Neural cell (in vitro differentiated cells): ENCODE results near the gene HBEGF. TPM values are rescaled to one million over a fixed set of nuclear protein-coding genes. Genes with fewer than 3 reads are reported as not detected.

Experiments
- H2AFZ ChIP-seq: fragments of 200-600, 300-800 bp; sonication (generic), shearing (Covaris generic); 2 replicates; pipeline ENCODE4 v1.6.0; 2014; ENCODE audit warnings: low read depth, mild to moderate bottlenecking, antibody characterized with exemption, low read length, moderate library complexity
- H3F3A ChIP-seq: fragments of 200-600 bp; shearing (Covaris generic); 2 replicates; pipeline ENCODE4 v1.6.1; 2016; ENCODE audit warnings: mild to moderate bottlenecking, moderate library complexity, mixed read lengths, antibody characterized with exemption, low read length; ENCODE audit not compliant: insufficient read depth, poor library complexity, severe bottlenecking
- H3K27ac ChIP-seq: fragments of 200-600, 300-800 bp; sonication (generic), shearing (Covaris generic); 2 replicates; pipeline ENCODE4 v1.5.1; 2014; ENCODE audit warnings: mild to moderate bottlenecking, low read length, moderate library complexity
- H3K27me3 ChIP-seq: fragments of 300-800, 200-600 bp; sonication (generic), shearing (Covaris generic); 2 replicates; pipeline ENCODE4 v1.6.0; 2014; ENCODE audit warnings: mild to moderate bottlenecking, low read depth, low read length, moderate library complexity; ENCODE audit not compliant: insufficient read depth
- H3K36me3 ChIP-seq: fragments of 300-800, 200-600 bp; sonication (generic), shearing (Covaris generic); 2 replicates; pipeline ENCODE4 v1.5.1; 2014; ENCODE audit warnings: mild to moderate bottlenecking, antibody characterized with exemption, low read length, moderate library complexity; ENCODE audit not compliant: insufficient read depth
- H3K4me2 ChIP-seq: fragments of 300-800, 200-600 bp; sonication (generic), shearing (Covaris generic); 2 replicates; pipeline ENCODE4 v1.6.0; 2014; ENCODE audit warnings: mild to moderate bottlenecking, low read length
- H3K4me3 ChIP-seq: fragments of 300-800, 200-600 bp; sonication (generic), shearing (Covaris generic); 2 replicates; pipeline ENCODE4 v1.5.1; 2014; ENCODE audit warnings: mild to moderate bottlenecking, low read length, moderate library complexity
- H3K79me2 ChIP-seq: fragments of 200-600 bp; shearing (Covaris generic); replicated peaks from 2 replicates; pipeline ENCODE4 v1.6.0; 2014; ENCODE audit warnings: mild to moderate bottlenecking, low read length, moderate library complexity; ENCODE audit not compliant: insufficient read depth
- H3K9ac ChIP-seq: fragments of 300-800, 200-600 bp; sonication (generic), shearing (Covaris generic); 2 replicates; pipeline ENCODE4 v1.6.1; 2016; ENCODE audit warnings: mild to moderate bottlenecking, low read length, mixed read lengths
- H3K9me2 ChIP-seq: fragments of 200-600 bp; shearing (Covaris generic); 2 replicates; pipeline ENCODE4 v1.6.1; 2016; ENCODE audit warnings: mild to moderate bottlenecking, low read length, mixed read lengths; ENCODE audit not compliant: insufficient read depth
- H3K9me3 ChIP-seq: fragments of 200-600, 300-800 bp; sonication (generic), shearing (Covaris generic); 2 replicates; pipeline ENCODE4 v1.6.1; 2016; ENCODE audit warnings: mild to moderate bottlenecking, mixed run types, low read length, moderate library complexity, mixed read lengths
- H4K20me1 ChIP-seq: fragments of 200-600 bp; shearing (Covaris generic); 2 replicates; pipeline ENCODE4 v1.6.1; 2016; ENCODE audit warnings: mild to moderate bottlenecking, mixed run types; ENCODE audit not compliant: insufficient read depth
- CTCF ChIP-seq: fragments of 450-650 bp; IDR thresholded peaks from 2 replicates; pipeline ENCODE4 v1.5.1; 2014; ENCODE audit warnings: antibody characterized with exemption, mild to moderate bottlenecking, moderate library complexity; ENCODE audit not compliant: poor library complexity, severe bottlenecking
- EP300 ChIP-seq: fragments of 450-650 bp; conservative IDR thresholded peaks from 2 replicates; pipeline ENCODE4 v1.6.1; 2014; ENCODE audit warnings: antibody characterized with exemption, mild to moderate bottlenecking, moderate library complexity; ENCODE audit not compliant: poor library complexity, severe bottlenecking
- EZH2 ChIP-seq: fragments of 200-600, 300-800 bp; shearing (Covaris generic), sonication (generic); IDR thresholded peaks from 2 replicates; pipeline ENCODE4 v1.6.1; 2014; ENCODE audit warnings: antibody characterized with exemption, low read length, borderline replicate concordance, mild to moderate bottlenecking; ENCODE audit not compliant: insufficient read depth, poor library complexity, severe bottlenecking
- MXI1 ChIP-seq: fragments of 450-650 bp; conservative IDR thresholded peaks from 2 replicates; pipeline ENCODE4 v1.6.1; 2014; ENCODE audit warnings: antibody characterized with exemption, mild to moderate bottlenecking; ENCODE audit not compliant: poor library complexity, severe bottlenecking
- POLR2AphosphoS5 ChIP-seq: IDR thresholded peaks from 2 replicates; pipeline ENCODE4 v1.6.1; 2012
- RAD21 ChIP-seq: fragments of 450-650 bp; conservative IDR thresholded peaks from 2 replicates; pipeline ENCODE4 v1.6.1; 2014; ENCODE audit warnings: antibody characterized with exemption, mild to moderate bottlenecking, moderate library complexity
- SMC3 ChIP-seq: fragments of 450-650 bp; conservative IDR thresholded peaks from 2 replicates; pipeline ENCODE4 v1.6.1; 2014; ENCODE audit warnings: antibody characterized with exemption, mild to moderate bottlenecking, moderate library complexity; ENCODE audit not compliant: poor library complexity
- TAF1 ChIP-seq: IDR thresholded peaks from 2 replicates; pipeline ENCODE4 v1.6.1; 2012; ENCODE audit warnings: low read depth
- polyA plus RNA-seq: library from polyadenylated mRNA; depleted of rRNA; stranded (reverse); fragments of >200 nt; gene quantifications from 2 replicates; pipeline ENCODE4 v1.2.3, GENCODE V29; 2014
- TF ChIP-seq, protein P1 (sequence below): IDR thresholded peaks from 2 replicates; pipeline ENCODE4 v1.6.1; 2012; ENCODE audit warnings: borderline replicate concordance

HBEGF gene
- polyA plus RNA-seq, 1 donor from 2014 or later = 9.8 TPM

DNA sequence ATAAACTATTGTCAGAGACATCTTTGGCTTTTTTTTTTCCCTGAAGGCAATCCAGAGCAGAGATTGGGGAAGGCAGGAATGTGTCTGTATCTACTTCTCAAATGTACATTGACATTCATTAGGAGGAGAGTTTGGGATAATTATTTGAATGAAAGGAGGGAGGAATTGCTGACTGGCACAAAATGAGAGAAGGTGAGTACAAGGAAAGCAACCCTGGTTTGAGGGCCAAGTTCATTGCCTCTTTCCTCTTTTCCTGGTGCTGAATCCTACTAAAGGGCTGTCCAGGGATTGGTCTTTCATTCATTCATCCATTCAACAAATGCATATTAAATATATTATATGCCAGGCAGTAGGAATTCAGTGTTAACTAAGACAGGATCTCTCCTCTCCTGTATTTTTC is 36.5 kb upstream of the HBEGF start:
- no peaks in the 10 kb centered on the region for H3K27me3 ChIP-seq
- TF ChIP-seq MXI1 = no peak
- TF ChIP-seq POLR2AphosphoS5 = no peak
- TF ChIP-seq EP300 = no peak
- no peak for TF ChIP-seq TAF1
- no peak for TF ChIP-seq EZH2
- TF ChIP-seq CTCF = no peak
- TF ChIP-seq RAD21 = no peak
- TF ChIP-seq, protein P1, sequence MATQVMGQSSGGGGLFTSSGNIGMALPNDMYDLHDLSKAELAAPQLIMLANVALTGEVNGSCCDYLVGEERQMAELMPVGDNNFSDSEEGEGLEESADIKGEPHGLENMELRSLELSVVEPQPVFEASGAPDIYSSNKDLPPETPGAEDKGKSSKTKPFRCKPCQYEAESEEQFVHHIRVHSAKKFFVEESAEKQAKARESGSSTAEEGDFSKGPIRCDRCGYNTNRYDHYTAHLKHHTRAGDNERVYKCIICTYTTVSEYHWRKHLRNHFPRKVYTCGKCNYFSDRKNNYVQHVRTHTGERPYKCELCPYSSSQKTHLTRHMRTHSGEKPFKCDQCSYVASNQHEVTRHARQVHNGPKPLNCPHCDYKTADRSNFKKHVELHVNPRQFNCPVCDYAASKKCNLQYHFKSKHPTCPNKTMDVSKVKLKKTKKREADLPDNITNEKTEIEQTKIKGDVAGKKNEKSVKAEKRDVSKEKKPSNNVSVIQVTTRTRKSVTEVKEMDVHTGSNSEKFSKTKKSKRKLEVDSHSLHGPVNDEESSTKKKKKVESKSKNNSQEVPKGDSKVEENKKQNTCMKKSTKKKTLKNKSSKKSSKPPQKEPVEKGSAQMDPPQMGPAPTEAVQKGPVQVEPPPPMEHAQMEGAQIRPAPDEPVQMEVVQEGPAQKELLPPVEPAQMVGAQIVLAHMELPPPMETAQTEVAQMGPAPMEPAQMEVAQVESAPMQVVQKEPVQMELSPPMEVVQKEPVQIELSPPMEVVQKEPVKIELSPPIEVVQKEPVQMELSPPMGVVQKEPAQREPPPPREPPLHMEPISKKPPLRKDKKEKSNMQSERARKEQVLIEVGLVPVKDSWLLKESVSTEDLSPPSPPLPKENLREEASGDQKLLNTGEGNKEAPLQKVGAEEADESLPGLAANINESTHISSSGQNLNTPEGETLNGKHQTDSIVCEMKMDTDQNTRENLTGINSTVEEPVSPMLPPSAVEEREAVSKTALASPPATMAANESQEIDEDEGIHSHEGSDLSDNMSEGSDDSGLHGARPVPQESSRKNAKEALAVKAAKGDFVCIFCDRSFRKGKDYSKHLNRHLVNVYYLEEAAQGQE = no peak
- no peak for TF ChIP-seq SMC3
- no peak overlapping the region for H3K9ac ChIP-seq
- no peak overlapping the region for H2AFZ ChIP-seq
- no peak overlapping the region for H3K4me2 ChIP-seq
- H3K27ac ChIP-seq = no peak overlapping the region
- no peaks in the 10 kb centered on the region for H3F3A ChIP-seq
- H3K79me2 ChIP-seq = no peaks in the 10 kb centered on the region
- no peaks in the 10 kb centered on the region for H3K36me3 ChIP-seq
- no peaks in the 10 kb centered on the region for H3K9me3 ChIP-seq
- no peaks in the 10 kb centered on the region for H4K20me1 ChIP-seq
- no peaks in the 10 kb centered on the region for H3K9me2 ChIP-seq
- no peak overlapping the region for H3K4me3 ChIP-seq

GRCh38 chr5:140381972-140382371 is 35.6 kb upstream of the HBEGF start:
- Histone ChIP-seq H3K4me2 (no peak overlapping the region), H3K27ac (no peak overlapping the region), H3K9me2 (no peaks in the 10 kb centered on the region), H3K9me3 (no peaks in the 10 kb centered on the region), H3K4me3 (no peak overlapping the region), H3K79me2 (no peaks in the 10 kb centered on the region), H4K20me1 (no peaks in the 10 kb centered on the region), H2AFZ (no peak overlapping the region), H3K9ac (no peak overlapping the region), H3K36me3 (no peaks in the 10 kb centered on the region), H3F3A (no peaks in the 10 kb centered on the region), H3K27me3 (no peaks in the 10 kb centered on the region)
- TF ChIP-seq EP300 (no peak), EZH2 (no peak), RAD21 (no peak), POLR2AphosphoS5 (no peak), TAF1 (no peak), SMC3 (no peak), MXI1 (no peak), CTCF (no peak)
- TF ChIP-seq, protein P1 = no peak
